ENCODE measurements around the gene ZFP1.

GRCh38 chr16:75127713-75128415, 20.5 kb upstream of the ZFP1 start:
- TF ChIP-seq POLR2A (IDR thresholded peaks at IDR 0.05) (no peak), CTCF (IDR thresholded peaks at IDR 0.05 in 8 of 11, conservative IDR thresholded peaks at IDR 0.05 in 3 of 11) (no peak)
